ENCODE results near the gene IL1RAPL1. TPM values are rescaled to one million over a fixed set of nuclear protein-coding genes. Genes with fewer than 3 reads are reported as not detected.
"Not testable (repeated sequence)": the region's sequence is repeated elsewhere in the genome, so short reads cannot be mapped to it uniquely, and the experiment has no call there.

The IL1RAPL1 gene
- total RNA-seq, 2 donors from 2014 or later = 0.18 to 0.31 TPM

- ATAC-seq (no peak), DNase-seq (no peak)
- intact Hi-C loops (cut with DNase I, micrococcal nuclease) = no loop called here
Observed at GRCh38 chrX:28719620-28720019, 132.4 kb downstream of the IL1RAPL1 start.

GRCh38 chrX:28752330-28752729 lies 165.1 kb downstream of the IL1RAPL1 start:
- DNase-seq (no peak), ATAC-seq (no peak)
- intact Hi-C loops (cut with DNase I, micrococcal nuclease) = no loop called here

- no peak for DNase-seq
- intact Hi-C loops (cut with DNase I, micrococcal nuclease) = no loop called here
- ATAC-seq = no peak
Observed at GRCh38 chrX:28756175-28756574, 168.9 kb downstream of the IL1RAPL1 start.

GRCh38 chrX:28756647-28757046 lies 169.4 kb downstream of the IL1RAPL1 start:
- intact Hi-C loops (cut with DNase I, micrococcal nuclease) = no loop called here
- ATAC-seq = no peak
- no peak for DNase-seq

- intact Hi-C loops (cut with DNase I, micrococcal nuclease) = no loop called here
- ATAC-seq = no peak
- DNase-seq = no peak
Observed at GRCh38 chrX:28757290-28757689, 170.0 kb downstream of the IL1RAPL1 start.

GRCh38 chrX:28766561-28766960 lies 179.3 kb downstream of the IL1RAPL1 start:
- ATAC-seq; intact Hi-C loops (cut with DNase I, micrococcal nuclease): not testable (repeated sequence)

GRCh38 chrX:28773807-28774206 lies 186.6 kb downstream of the IL1RAPL1 start:
- intact Hi-C loops (cut with DNase I, micrococcal nuclease) = no loop called here

More at GRCh38 chrX:28766561-28766960, 179.3 kb downstream of the IL1RAPL1 start:
- not testable (repeated sequence) for DNase-seq

GRCh38 chrX:28787206-28787605 lies 200.0 kb downstream of the IL1RAPL1 start:
- ATAC-seq = no peak
- intact Hi-C loops (cut with DNase I, micrococcal nuclease) = no loop called here
- no peak for DNase-seq

More at GRCh38 chrX:28773807-28774206, 186.6 kb downstream of the IL1RAPL1 start:
- no peak for ATAC-seq
- DNase-seq = no peak

GRCh38 chrX:28800671-28801070 lies 213.4 kb downstream of the IL1RAPL1 start:
- ATAC-seq; DNase-seq; intact Hi-C loops (cut with DNase I, micrococcal nuclease): not testable (repeated sequence)

- ATAC-seq (no peak), DNase-seq (no peak)
- intact Hi-C loops (cut with DNase I, micrococcal nuclease) = no loop called here
Observed at GRCh38 chrX:28802625-28803024, 215.4 kb downstream of the IL1RAPL1 start.

GRCh38 chrX:28835991-28836390 lies 248.7 kb downstream of the IL1RAPL1 start:
- ATAC-seq = no peak
- intact Hi-C loops (cut with DNase I, micrococcal nuclease) = no loop called here
- DNase-seq = no peak

GRCh38 chrX:28843817-28844216 lies 256.6 kb downstream of the IL1RAPL1 start:
- intact Hi-C loops (cut with DNase I, micrococcal nuclease) = no loop called here
- DNase-seq (no peak), ATAC-seq (no peak)

GRCh38 chrX:28847423-28847822 lies 260.2 kb downstream of the IL1RAPL1 start:
- intact Hi-C loops (cut with DNase I, micrococcal nuclease) = no loop called here
- ATAC-seq (no peak), DNase-seq (no peak)

- intact Hi-C loops (cut with DNase I, micrococcal nuclease) = no loop called here
- DNase-seq (no peak), ATAC-seq (no peak)
Observed at GRCh38 chrX:28848707-28849106, 261.5 kb downstream of the IL1RAPL1 start.

- ATAC-seq = no peak
Observed at GRCh38 chrX:28850955-28851354, 263.7 kb downstream of the IL1RAPL1 start.

GRCh38 chrX:28851871-28852270 lies 264.6 kb downstream of the IL1RAPL1 start:
- no peak for ATAC-seq
- DNase-seq = no peak
- intact Hi-C loops (cut with DNase I, micrococcal nuclease) = no loop called here

More at GRCh38 chrX:28850955-28851354, 263.7 kb downstream of the IL1RAPL1 start:
- intact Hi-C loops (cut with DNase I, micrococcal nuclease) = no loop called here
- DNase-seq = no peak

GRCh38 chrX:28854637-28855036 lies 267.4 kb downstream of the IL1RAPL1 start:
- intact Hi-C loops (cut with DNase I, micrococcal nuclease) = no loop called here
- no peak for ATAC-seq

GRCh38 chrX:28876408-28876807 lies 289.2 kb downstream of the IL1RAPL1 start:
- intact Hi-C loops (cut with DNase I, micrococcal nuclease) = no loop called here
- ATAC-seq (no peak), DNase-seq (no peak)

More at GRCh38 chrX:28854637-28855036, 267.4 kb downstream of the IL1RAPL1 start:
- no peak for DNase-seq

- intact Hi-C loops (cut with DNase I, micrococcal nuclease) = no loop called here
- no peak for DNase-seq
- ATAC-seq = no peak
Observed at GRCh38 chrX:28876901-28877300, 289.7 kb downstream of the IL1RAPL1 start.

GRCh38 chrX:28880136-28880535 lies 292.9 kb downstream of the IL1RAPL1 start:
- intact Hi-C loops (cut with DNase I, micrococcal nuclease) = no loop called here
- DNase-seq (no peak), ATAC-seq (no peak)

- intact Hi-C loops (cut with DNase I, micrococcal nuclease) = no loop called here
- no peak for DNase-seq
- no peak for ATAC-seq
Observed at GRCh38 chrX:28884823-28885222, 297.6 kb downstream of the IL1RAPL1 start.

Data from left colon (tissue), 2 donors.